HEK293 (cell line): ENCODE data around the gene HIPK2.

Experiments used
- CTCF ChIP-seq: fragments of 450-650 bp; formaldehyde crosslinking; IDR thresholded peaks from 2 replicates; pipeline ENCODE4 v1.5.1; 2016; ENCODE audit warnings: missing biosample characterization, missing genetic modification characterization
- TCF7L2 ChIP-seq: IDR thresholded peaks from 2 replicates; pipeline ENCODE4 v1.6.1; 2011; ENCODE audit warnings: low read depth, mild to moderate bottlenecking, inconsistent platforms, low read length, moderate library complexity, borderline replicate concordance
- ZBTB20 ChIP-seq: fragments of 450-650 bp; formaldehyde crosslinking; IDR thresholded peaks from 2 replicates; pipeline ENCODE4 v1.5.1; 2016; ENCODE audit warnings: missing biosample characterization, missing genetic modification characterization
- ZBTB7A ChIP-seq: fragments of 450-650 bp; formaldehyde crosslinking; IDR thresholded peaks from 2 replicates; pipeline ENCODE4 v1.5.1; 2016; ENCODE audit warnings: low read depth, missing biosample characterization, missing genetic modification characterization
- ZNF121 ChIP-seq: fragments of 450-650 bp; formaldehyde crosslinking; IDR thresholded peaks from 2 replicates; pipeline ENCODE4 v1.5.1; 2016; ENCODE audit warnings: missing biosample characterization, missing genetic modification characterization
- ZNF157 ChIP-seq: fragments of 450-650 bp; formaldehyde crosslinking; IDR thresholded peaks from 2 replicates; pipeline ENCODE4 v1.5.1; 2016; ENCODE audit warnings: missing biosample characterization, missing genetic modification characterization
- ZNF239 ChIP-seq: fragments of 450-650 bp; formaldehyde crosslinking; IDR thresholded peaks from 2 replicates; pipeline ENCODE4 v1.5.1; 2016; ENCODE audit warnings: missing biosample characterization, missing genetic modification characterization
- ZNF626 ChIP-seq: fragments of 450-650 bp; sonication (Bioruptor Pico); formaldehyde crosslinking; IDR thresholded peaks from 2 replicates; pipeline ENCODE4 v1.5.1; 2018; ENCODE audit warnings: missing biosample characterization, missing genetic modification characterization, inconsistent platforms
- ZNF776 ChIP-seq: fragments of 450-650 bp; formaldehyde crosslinking; IDR thresholded peaks from 2 replicates; pipeline ENCODE4 v1.5.0; 2017; ENCODE audit warnings: missing biosample characterization, missing genetic modification characterization, borderline replicate concordance
- ZNF830 ChIP-seq: fragments of 450-650 bp; IDR thresholded peaks from 2 replicates; pipeline ENCODE4 v1.5.0; 2018; ENCODE audit warnings: missing biosample characterization, missing genetic modification characterization, low read depth, mild to moderate bottlenecking, moderate library complexity
- ZNF837 ChIP-seq: fragments of 450-650 bp; formaldehyde crosslinking; IDR thresholded peaks from 2 replicates; pipeline ENCODE4 v1.5.1; 2016; ENCODE audit warnings: missing biosample characterization, missing genetic modification characterization
- ZSCAN23 ChIP-seq: fragments of 450-650 bp; formaldehyde crosslinking; IDR thresholded peaks from 2 replicates; pipeline ENCODE4 v1.5.1; 2016; ENCODE audit warnings: missing biosample characterization, missing genetic modification characterization
- TF ChIP-seq, protein P1 (sequence below): fragments of 450-650 bp; formaldehyde crosslinking; IDR thresholded peaks from 2 replicates; pipeline ENCODE4 v1.5.1; 2016; ENCODE audit warnings: missing biosample characterization, missing genetic modification characterization, borderline replicate concordance

GRCh38 chr7:139720705-139721231, 57.0 kb downstream of the HIPK2 start:
- no peak for TF ChIP-seq CTCF
- TF ChIP-seq ZSCAN23 (tag by site-specific recombination): no peak
- TF ChIP-seq ZBTB20 (tag by site-specific recombination): no peak
- no peak for TF ChIP-seq ZNF776 (tag by site-specific recombination)
- no peak for TF ChIP-seq ZBTB7A (tag by site-specific recombination)
- no peak for TF ChIP-seq ZNF239
- TF ChIP-seq ZNF830 (tag by site-specific recombination): no peak
- TF ChIP-seq, protein P1, sequence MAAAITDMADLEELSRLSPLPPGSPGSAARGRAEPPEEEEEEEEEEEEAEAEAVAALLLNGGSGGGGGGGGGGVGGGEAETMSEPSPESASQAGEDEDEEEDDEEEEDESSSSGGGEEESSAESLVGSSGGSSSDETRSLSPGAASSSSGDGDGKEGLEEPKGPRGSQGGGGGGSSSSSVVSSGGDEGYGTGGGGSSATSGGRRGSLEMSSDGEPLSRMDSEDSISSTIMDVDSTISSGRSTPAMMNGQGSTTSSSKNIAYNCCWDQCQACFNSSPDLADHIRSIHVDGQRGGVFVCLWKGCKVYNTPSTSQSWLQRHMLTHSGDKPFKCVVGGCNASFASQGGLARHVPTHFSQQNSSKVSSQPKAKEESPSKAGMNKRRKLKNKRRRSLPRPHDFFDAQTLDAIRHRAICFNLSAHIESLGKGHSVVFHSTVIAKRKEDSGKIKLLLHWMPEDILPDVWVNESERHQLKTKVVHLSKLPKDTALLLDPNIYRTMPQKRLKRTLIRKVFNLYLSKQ (tag by site-specific recombination): no peak
- TF ChIP-seq ZNF837 (tag by site-specific recombination): no peak
- no peak for TF ChIP-seq ZNF121 (tag by site-specific recombination)
- TF ChIP-seq ZNF157 (tag by site-specific recombination): no peak
- no peak for TF ChIP-seq ZNF626 (tag by site-specific recombination)
- TF ChIP-seq TCF7L2: no peak
